CD4-positive, alpha-beta T cell treated with Interleukin-17A for 4 hours (primary cell): Measurements from ENCODE around the gene ADAT1.
"Not testable (repeated sequence)": the region's sequence is repeated elsewhere in the genome, so short reads cannot be mapped to it uniquely, and the experiment has no call there.

Experiments
- DNase-seq: peaks from one replicate; pipeline ENCODE4 v3.0.0-alpha.2; 2020; ENCODE audit warnings: mixed read lengths

ADAT1 gene

DNA sequence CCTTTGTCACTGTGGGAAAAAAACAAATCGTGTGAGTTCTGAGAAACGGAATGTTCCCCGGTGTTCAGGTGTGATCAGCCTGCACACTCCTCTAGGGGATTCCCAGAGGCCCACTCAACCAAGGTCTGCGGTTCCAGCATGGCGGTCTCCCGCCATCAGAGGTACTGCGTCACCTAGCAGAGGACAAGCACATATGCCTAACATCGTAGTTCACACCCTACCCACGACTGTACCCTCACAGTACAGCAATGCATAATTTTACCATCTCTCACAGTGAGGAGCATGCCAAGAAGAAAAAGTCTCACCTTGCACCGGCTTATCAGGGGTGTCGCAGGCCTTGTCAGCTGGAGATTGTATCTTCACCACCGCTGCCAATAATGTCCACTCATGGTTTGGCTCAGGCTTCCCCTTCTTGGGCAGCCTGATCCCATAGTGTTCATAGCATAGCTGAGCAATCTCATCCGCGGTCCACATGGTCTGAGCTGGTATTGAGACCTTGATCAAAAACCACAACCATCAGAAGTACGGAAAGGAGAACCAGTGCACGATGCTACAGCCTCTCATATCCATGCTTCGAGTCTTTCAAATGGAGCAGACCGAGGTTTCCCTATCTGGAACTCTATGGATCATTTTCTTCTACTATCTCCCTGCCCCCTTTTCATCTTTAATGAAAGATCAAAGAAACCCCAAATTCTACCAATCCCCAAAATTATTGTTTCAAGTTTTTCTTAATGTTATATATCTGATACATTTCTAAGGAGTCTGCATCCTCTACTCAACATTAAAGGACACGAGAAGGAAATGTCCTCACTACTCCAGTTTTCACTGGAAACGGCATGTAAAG lies 2.5 kb downstream of the ADAT1 start:
- peak; percentile 26 for DNase-seq

DNA sequence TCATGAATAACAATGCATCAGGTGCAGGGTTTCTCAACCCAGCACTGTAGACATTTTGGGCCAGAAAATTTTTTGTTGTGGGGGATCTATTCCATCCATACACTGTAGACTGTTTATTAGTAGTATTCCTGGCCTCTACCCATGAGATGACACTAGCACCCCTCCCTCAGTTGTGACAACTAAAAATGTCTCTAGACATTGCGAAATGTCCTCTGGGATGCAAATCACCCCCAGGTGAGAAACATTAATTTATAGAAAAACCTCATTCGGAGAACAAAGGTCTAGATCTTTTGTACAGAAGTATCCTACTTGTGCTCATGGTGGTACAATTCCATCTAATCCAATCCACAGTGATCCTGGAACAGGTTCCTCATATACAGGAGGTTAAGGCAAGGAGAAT lies 4.3 kb downstream of the ADAT1 start:
- DNase-seq, result no peak

DNA sequence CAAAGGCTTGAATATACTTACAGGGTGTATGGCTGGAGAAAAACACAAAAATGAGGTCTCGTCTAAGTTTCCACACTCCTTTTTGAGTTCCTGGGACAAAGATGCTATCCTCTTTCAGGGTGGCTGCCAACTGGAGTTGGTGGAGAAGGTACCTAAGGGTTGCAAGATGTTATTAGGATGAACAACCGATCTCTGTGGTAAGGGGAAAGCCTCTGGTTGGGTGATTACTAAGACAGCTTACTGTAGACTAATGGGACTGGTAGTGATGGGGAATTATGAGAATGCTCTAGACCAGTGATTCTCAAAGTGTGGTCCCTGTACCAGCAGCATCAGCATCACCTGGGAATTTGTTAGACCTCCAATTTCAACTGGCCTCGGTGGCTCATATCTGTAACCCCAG lies 6.0 kb downstream of the ADAT1 start:
- no peak for DNase-seq

DNA sequence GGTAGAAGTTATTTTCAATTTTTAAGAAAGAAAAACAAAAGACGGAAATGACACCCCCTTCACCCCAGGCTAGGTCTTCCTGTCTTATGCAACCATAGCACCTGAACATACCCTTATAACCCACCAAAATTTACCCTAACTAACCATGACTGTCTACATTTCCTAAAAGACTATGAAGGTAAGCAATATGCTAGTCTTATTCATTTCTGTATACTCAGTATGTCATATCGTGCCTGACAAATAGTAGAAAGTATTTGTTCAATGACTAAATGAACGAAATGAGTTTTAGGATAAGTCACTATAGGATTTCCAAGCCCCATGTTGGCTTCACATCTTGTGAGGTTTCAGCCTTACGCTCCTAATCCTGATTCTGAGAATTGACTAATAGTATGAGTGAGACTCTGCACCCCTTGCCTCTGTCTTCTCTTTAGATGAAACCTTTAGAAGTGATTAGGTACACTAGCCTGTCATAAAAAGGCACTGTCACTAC lies 6.5 kb downstream of the ADAT1 start:
- DNase-seq, result no peak

DNA sequence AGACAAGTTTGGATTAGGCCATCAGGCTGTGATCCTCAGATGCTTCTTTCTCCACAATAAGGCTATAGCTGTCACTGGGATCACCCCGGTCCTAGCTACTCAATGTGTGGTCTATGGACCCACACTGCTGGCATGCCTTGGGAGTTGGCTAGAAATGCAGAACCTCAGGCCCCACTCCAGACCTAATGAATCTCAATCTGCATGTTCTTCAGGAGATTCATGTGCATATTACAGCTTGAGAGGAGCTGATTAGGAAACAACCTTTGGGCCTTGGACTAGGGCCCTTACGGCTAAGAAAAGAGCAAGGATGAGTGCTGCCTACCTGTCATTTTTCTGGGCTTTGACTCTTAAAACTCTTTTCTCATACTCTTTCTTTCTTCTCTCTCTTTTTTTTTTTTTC lies 7.5 kb downstream of the ADAT1 start:
- DNase-seq, result no peak

DNA sequence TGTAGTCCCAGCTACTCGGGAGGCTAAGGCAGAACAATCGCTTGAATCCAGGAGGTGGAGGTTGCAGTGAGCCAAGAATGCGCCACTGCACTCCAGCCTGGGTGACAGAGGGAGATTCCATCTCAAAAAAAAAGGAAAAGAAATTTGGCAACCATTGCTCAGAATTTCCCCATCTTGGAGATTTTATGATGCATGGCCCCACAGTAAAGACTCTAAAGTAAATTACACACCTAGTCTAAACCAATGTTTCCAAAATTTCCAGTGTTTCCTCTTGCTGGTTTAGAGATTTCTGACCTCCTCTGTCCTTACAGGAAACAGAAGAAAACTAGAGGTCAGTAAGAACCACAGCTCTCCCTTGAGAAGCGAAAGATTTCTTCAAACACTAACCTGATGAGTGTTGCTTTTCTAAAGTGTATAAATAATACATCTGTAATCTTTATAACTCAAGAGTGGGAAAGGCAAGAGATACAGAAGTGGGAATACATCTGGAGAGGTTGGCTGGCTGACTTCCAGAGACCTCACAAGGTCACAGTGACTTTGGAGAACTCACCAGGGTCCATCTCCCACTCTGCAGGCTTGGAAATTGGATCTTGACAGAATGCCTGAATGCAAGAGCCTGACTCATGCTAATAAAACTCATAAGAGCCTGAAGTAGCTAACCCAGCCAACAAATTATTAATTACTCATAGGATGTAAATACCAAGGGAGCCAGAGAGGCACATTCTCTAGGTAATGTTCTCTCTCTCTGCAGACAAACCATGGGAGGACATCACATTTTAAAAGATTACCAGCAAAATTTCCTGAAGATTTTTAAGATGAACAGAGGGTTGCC lies 8.8 kb downstream of the ADAT1 start:
- DNase-seq, result no peak

DNA sequence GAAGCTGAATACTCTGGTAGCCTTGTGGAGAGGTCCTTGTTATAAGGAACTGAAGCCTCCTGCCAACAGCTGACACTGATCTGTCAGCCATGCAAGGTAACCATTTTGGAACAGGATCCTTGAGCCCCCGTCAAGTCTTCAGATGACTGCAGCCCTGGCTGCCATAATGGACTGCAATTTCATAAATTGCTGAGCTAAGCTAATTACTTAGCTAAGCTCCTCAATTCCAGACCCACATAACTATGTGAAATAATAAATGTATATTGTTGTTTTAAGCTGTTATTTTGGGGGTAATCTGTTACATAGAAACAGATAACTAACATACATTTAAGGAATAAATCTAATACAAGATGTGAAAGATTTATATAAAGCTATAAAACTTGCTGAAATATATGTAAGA lies 16.6 kb downstream of the ADAT1 start:
- no peak for DNase-seq

DNA sequence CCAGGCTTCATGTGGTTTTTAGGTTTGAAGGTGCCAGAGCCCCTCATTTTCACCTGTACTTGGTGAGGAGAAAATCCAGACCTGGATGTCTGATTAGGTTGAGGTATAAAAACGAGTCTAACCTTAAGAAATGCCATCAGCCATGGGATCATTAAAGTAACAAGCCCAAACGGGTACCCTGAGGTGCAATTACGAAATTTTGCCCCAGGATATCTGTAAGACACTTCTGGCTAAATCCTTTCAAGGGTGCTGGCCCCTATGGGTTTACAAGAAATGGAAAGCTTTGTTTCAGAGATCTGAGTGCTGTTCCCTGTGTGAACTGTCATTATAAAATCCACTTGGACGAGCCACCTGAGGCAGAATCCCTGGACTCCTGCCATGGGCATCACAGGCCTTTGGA lies 19.8 kb downstream of the ADAT1 start:
- DNase-seq, result no peak

DNA sequence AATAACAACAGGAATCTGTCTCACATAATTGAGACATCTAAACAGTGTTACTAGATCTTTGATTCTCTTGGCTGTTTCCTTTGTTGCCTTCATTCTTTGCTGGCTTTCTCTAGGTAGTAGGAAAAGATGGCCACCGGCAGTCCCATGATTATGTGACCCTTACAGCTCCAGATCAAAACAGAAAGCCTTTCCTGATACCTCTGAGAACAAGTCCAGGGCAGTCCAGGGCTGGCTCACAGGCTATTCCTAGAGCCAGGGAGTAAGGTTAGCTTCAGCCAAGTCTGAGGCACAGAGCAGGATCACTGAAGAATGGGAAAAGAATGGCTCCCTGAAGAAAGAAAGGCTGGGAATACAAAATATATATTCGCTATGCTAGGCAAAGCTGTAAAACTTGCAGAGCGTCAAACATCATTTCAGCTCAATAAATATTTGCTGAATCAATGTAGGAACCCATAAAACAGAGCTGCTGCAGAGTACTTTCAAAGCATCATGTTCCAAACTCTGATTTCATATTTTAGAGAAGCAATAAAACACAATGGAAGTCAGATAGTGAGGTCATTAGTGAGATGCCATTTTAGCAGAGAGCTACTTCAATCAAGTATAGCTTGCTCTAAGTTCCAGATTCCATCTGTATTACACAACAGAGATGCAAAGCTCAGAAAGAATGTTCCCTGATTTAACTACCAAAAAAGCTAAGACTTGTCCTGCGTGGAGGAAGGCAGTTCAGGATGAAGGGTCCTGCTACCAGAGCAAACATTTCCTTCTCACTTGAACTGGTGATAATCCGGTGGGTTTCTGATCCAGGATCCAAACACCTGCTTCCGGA lies 23.4 kb downstream of the ADAT1 start:
- no peak for DNase-seq

DNA sequence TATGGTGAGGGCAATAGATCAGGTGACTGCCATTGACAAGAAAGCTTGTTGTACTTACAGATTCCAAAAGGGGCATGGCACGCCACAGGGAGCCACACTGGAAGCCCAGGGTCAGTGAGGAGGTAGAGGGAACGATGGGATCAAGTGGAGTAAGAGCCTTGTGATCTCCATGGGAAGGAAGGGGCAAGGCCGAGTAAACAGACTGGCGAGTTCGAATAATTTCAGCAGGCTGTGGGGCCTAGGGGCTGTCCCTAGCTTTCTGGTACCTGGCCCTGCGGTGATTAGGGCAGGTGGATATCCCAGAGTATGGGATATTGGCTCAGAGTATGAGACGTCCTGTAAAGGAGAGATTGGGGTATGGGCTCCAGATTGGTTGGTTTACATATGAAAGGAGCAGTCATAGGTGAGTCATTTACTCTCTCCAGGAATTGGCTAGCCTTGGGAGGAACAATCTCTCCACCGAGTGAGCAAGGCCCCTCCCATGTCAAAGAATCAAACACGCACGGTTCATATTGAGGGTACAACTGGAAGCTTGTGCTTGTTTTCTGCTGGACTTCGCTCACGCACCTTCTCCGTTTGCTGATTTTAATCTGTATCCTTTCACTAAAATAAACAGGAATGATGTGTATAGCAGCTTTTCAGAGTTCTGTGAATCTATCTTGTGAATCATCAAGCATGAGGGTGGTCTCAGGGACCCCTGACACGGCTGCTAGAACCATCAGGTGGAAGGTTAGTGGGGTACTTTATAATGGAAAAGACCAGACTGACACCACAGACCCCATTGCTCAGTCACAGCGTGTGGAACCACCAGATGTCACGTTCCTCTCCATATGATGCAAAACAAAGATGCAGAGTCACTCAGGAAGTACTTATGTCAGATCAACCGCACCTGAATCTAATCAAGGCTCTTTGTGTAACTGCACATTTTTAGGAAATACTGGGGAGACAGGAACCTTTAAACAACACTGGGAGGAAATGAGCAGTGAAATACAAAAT lies 29.0 kb downstream of the ADAT1 start:
- no peak for DNase-seq

DNA sequence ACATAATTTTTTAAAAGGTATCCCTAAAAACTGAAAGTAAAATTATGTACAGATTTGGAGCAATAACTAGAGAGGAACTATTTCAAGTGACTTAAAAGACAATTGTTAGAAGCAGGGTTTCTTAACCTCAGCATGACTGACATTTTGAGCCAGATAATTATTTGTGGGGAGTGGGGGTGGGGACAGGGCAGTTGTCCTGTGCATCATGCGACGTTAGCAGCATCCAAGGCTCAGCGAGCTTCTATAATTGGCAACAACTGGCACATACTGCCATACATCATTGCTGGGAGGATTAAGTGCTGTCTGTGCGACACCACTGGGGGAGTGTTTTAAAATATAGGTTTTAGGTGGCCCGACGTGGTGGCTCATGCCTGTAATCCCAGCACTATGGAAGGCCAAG lies 29.8 kb downstream of the ADAT1 start:
- DNase-seq, result no peak

DNA sequence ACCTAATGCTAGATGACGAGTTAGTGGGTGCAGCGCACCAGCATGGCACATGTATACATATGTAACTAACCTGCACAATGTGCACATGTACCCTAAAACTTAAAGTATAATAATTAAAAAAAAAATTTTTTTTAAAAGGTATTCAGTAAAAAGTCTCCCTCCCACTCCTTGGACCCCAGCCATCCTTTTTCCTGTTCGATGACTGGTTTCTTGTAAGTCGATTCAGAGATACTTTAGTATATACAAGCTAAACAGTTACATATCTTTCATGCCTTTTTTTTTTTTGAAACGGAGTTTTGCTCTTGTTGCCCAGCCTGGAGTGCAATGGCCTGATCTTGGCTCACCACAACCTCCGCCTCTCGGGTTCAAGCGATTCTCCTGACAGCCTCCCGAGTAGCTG lies 31.2 kb downstream of the ADAT1 start:
- not testable (repeated sequence) for DNase-seq

DNA sequence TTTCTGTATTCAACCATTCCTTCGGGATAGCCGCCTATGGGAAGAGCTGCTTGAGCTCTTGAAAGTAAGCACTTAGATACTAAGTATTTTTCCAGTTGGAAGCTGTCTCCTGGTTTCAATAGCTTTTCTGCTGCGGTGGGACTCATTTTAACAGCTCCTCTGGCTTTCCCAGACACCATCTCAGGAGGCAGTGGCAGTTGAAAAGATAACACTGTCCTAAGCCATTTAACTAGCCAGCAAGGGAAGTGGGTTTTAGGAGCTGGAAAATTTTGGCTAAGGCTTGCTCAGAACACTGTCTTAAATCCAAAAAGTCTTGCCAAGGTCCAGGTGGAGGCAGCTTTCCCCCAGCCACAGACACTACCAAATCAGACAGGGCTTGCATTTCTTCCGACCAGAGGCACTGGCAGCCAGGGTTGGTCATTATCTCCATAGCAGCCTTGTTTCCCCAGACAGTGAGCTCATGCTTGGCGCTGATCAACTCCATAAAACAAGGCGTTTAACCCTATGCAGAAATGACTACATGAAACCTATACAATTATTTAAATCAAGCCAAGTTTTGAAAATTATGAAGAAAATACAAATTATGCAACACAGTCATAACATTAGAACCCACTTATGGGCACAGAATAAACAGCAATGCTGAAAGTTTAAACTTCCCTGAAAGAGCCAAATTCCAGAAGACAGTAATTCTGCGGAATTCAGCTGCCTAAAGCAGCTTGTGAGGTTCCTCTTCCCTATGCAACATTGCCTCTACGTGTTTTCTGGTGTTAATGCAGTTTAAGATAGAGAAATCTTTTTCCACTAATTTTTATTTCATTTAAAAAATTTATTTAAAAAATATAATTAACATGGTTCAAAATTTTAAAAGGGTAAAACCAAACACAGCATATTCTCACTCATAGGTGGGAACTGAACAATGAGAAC lies 31.9 kb downstream of the ADAT1 start:
- no peak for DNase-seq

DNA sequence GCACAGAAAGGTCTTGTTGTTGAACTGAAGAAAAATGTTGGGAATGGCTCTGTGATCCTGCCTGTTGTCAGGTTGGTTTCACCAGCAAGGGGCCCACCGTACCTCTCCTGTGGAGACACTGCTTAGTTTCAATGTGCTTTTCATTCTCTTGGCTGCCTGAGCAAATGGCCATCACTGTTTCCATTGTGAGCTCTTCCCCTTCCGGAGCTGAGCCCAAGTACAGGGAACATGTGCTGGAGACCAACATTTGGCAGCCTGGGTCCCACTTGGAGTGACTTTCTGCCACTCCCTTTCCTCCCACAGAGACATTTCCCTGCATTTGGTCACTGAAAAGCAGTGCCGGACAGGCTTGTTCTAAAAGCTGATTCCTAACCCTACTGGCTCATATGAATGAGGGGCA lies 33.8 kb downstream of the ADAT1 start:
- DNase-seq, result no peak

DNA sequence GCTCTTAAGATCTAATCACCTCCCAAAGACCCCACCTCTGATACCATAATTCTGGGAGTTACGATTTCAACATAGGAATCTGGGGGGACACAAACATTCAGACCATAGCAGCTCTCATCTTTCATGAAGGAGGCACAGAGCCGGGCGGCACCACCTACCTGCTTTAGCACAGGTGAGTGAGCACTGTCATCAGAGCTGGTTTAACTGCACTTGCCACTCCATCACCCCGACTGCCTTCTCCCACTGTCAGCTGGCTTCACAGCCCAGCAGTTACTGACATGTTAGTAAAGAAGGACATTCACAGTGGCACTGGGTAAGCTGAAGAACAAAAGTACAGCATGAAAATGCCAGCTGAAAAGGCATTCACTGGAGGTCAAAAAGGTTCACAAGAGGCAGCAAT lies 34.4 kb downstream of the ADAT1 start:
- DNase-seq, result no peak

DNA sequence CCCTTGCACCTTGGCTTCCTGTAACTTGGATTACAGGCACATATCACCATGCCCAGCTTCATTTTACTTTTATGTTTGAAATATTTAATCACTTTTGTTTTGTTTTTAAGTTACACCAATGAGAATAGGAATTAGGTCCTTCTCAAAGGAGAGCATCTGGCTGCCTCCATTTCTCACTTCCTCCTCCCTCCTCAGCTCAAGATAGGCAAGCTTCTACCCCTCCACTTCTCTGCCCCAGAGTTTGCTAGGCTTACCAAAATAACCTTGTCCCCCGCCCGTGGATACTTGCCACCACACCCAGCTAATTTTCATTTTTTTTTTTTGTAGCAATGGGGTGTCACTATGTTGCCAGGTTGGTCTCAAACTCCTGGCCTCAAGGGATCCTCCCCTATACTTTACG lies 39.0 kb downstream of the ADAT1 start:
- no peak for DNase-seq

DNA sequence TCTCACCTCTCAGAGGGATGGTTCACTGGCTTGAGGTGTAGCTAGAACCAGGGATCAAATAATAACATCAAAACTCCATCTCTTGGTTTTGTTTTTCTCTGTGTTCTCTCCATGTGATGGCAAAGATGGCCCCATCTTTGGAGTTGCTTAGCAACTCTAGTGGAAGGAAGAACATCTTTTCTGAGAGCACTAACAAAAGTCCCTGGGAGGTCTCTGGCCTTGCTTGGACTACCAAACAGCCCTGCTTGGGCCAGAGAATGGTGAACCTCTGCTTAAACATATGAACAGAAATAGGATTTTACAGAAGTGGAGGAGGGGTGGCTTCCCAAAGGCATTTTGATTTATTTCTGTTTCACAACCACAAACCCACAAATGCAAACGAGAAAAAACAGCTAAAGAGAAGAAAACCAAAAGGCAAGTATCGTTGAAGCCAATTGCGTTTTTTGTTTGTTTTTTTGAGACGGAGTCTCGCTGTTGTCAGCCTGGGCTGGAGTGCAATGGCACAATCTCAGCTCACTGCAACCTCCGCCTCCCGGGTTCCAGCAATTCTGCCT lies 43.7 kb downstream of the ADAT1 start:
- DNase-seq, result no peak

DNA sequence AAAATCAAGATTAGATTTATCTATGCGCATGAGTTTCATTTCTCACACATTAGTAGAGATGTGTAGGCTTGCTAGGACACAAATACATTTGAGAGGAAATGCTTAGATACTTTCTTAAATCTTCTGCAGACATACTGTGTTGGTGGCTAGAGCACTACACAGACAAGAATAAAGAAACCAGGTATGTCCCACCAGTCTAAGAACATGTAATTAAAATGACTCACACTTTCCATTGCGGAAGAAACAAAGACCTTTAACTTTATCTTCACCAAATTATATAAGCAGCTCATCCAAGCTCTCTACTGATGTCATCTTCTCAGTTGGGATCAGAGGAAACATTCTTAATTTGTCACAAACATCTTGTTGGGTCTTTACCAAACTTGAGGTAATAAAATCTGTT lies 44.4 kb downstream of the ADAT1 start:
- DNase-seq, result no peak

DNA sequence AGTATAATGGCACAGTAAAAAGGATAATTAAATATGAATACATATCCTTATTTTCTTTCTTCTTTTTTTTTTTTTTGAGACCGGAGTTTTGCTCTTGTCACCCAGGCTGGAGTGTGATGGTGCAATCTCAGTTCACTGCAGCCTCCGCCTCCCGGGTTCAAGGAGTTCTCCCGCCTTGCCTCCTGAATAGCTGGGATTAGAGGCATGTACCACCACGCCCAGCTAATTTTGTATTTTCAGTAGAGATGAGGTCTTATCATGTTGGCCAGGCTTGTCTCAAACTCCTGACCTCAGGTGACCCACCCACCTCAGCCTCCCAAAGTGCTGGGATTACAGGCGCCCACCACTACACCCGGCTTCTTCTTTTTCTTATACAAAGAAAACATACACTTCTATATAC lies 44.9 kb downstream of the ADAT1 start:
- DNase-seq, result no peak

DNA sequence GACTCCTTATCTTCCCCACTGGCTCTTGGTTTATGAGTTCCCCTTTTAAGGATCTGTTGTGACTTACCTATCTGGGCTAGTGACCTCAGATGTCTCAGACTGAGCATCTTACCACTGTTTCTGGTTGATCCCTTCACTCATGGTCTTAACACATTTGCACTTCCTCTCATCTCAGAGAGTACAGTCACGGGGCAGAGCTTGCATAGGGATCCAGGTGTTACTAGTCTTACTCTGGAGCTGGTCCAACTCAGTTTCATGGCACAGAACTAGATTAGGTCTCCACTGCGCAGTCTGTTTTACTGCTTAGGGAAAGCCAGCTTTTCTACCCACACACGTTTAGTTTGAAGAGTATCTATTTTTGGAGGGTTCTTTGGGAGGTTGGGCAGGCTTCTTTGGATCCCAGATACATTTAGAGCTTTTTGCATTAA lies 46.7 kb downstream of the ADAT1 start:
- no peak for DNase-seq
